Natural killer cell (primary cell): ENCODE results near the gene ATP11A. TPM values are rescaled to one million over a fixed set of nuclear protein-coding genes. Genes with fewer than 3 reads are reported as not detected.
A peak's percentile ranks its signal among the peaks of the same experiment; 100 is the strongest.
"Not testable (repeated sequence)": the region's sequence is repeated elsewhere in the genome, so short reads cannot be mapped to it uniquely, and the experiment has no call there.

Source experiments
- ATAC-seq, 3 donors: fragments of 150-1000 bp in 2 of 3; fragments of 200-7000 bp in 1 of 3; cut with Tn5 transposase; 1 replicate in 1 of 3; 2 replicates in 2 of 3; pipeline ENCODE4 v1.10.0; 2021; ENCODE audit warnings: mild to moderate bottlenecking in 2 of 3, moderate library complexity in 2 of 3
- DNase-seq, 2 donors: peaks; one replicate each; pipeline versions ENCODE4 v3.0.0 to v3.0.0-alpha.2; 2013 to 2021; ENCODE audit warnings: mixed read lengths in 1 of 2
- H3K27ac ChIP-seq: one replicate; pipeline ENCODE4 v1.5.1; 2013; ENCODE audit warnings: mild to moderate bottlenecking, low read length
- H3K27me3 ChIP-seq: one replicate; pipeline ENCODE4 v1.6.1; 2013; ENCODE audit warnings: low read length; ENCODE audit not compliant: control insufficient read depth, insufficient read depth
- H3K36me3 ChIP-seq: one replicate; pipeline ENCODE4 v1.6.1; 2013; ENCODE audit warnings: low read length; ENCODE audit not compliant: control insufficient read depth, insufficient read depth
- H3K4me1 ChIP-seq: one replicate; pipeline ENCODE4 v1.6.1; 2013; ENCODE audit warnings: low read length; ENCODE audit not compliant: control insufficient read depth, insufficient read depth
- H3K4me3 ChIP-seq: one replicate; pipeline ENCODE4 v1.5.1; 2013; ENCODE audit warnings: low read length
- H3K9me3 ChIP-seq: one replicate; pipeline ENCODE4 v1.6.1; 2013; ENCODE audit warnings: low read length; ENCODE audit not compliant: control insufficient read depth, insufficient read depth
- H3K27ac Mint-ChIP-seq, 2 donors: one replicate each; pipeline ENCODE4 v1.8.0; 2022; ENCODE audit warnings: mild to moderate bottlenecking in 2 of 2, mixed read lengths in 2 of 2, moderate library complexity in 1 of 2
- H3K27me3 Mint-ChIP-seq, 2 donors: one replicate each; pipeline ENCODE4 v1.8.0; 2022; ENCODE audit warnings: low read depth in 2 of 2, mixed read lengths in 2 of 2
- H3K36me3 Mint-ChIP-seq: one replicate; pipeline ENCODE4 v1.8.0; 2022; ENCODE audit warnings: mixed read lengths
- H3K4me1 Mint-ChIP-seq, 2 donors: one replicate each; pipeline ENCODE4 v1.8.0; 2022; ENCODE audit warnings: mixed read lengths in 2 of 2
- H3K4me3 Mint-ChIP-seq: one replicate; pipeline ENCODE4 v1.8.0; 2022; ENCODE audit warnings: mild to moderate bottlenecking, moderate library complexity, mixed read lengths
- H3K9me3 Mint-ChIP-seq, 2 donors: one replicate each; pipeline ENCODE4 v1.8.0; 2022; ENCODE audit warnings: mixed read lengths in 2 of 2
- CTCF ChIP-seq: fragments of 200-600 bp; IDR thresholded peaks from one replicate; pipeline ENCODE4 v1.8.0; 2022; ENCODE audit warnings: antibody characterized with exemption
- WGBS: methylation state at CpG from one replicate; pipeline ENCODE4 v1.1.7; 2013; ENCODE audit warnings: missing lambda C conversion rate; ENCODE audit not compliant: insufficient coverage; 5-methylcytosine and 5-hydroxymethylcytosine counted together
- intact Hi-C: fragments of 100-400 bp; cut with micrococcal nuclease; formaldehyde crosslinking; loops from one replicate; pipeline ENCODE4 v1.14.2; 2022
- total RNA-seq, 4 donors: library from RNA; stranded (reverse); fragments of 120-200 nt in 1 of 4; gene quantifications; one replicate each; pipeline versions ENCODE4 v1.2.3 to v1.2.4, GENCODE V29; 2013 to 2022

Gene ATP11A
- total RNA-seq, 3 donors from 2014 or later (not counting 1 experiment from before 2014, with no cell fraction given), result 47.1 to 68.6 (median 50.7) TPM

GRCh38 chr13:112684071-112684845 lies 5.6 kb upstream of the ATP11A start:
- DNase-seq (peak in 1 of 2 donors; percentile 0), ATAC-seq (no peak)
- Mint-ChIP-seq H3K4me3 (no peak overlapping the region), H3K36me3 (no peaks in the 10 kb centered on the region), H3K27ac (no peak overlapping the region), H3K27me3 (no peaks in the 10 kb centered on the region), H3K4me1 (peaks cover 16 to 20% of the 10 kb centered on the region in 2 donors), H3K9me3 (no peaks in the 10 kb centered on the region)
- intact Hi-C loops, result no loop called here
- Histone ChIP-seq H3K27me3 (no peaks in the 10 kb centered on the region), H3K36me3 (no peaks in the 10 kb centered on the region), H3K4me1 (peaks cover 12% of the 10 kb centered on the region), H3K27ac (no peak overlapping the region), H3K4me3 (no peak overlapping the region), H3K9me3 (no peaks in the 10 kb centered on the region)
- WGBS, result 94% methylated on average over 18 of the region's 18 CpGs
- no peak for TF ChIP-seq CTCF

- H3K36me3 Mint-ChIP-seq, H3K27me3 Mint-ChIP-seq, H3K36me3 ChIP-seq, H3K4me3 Mint-ChIP-seq, H3K9me3 ChIP-seq, ATAC-seq, H3K9me3 Mint-ChIP-seq, H3K27me3 ChIP-seq, H3K27ac Mint-ChIP-seq, H3K4me3 ChIP-seq, intact Hi-C loops, H3K27ac ChIP-seq: not testable (repeated sequence)
- WGBS, result 93% methylated on average over 8 of the region's 9 CpGs
- DNase-seq, result peak in 1 of 2 donors; percentile 4
- H3K4me1 Mint-ChIP-seq, result peaks cover 16 to 21% of the 10 kb centered on the region in 2 donors
- peaks cover 15% of the 10 kb centered on the region for H3K4me1 ChIP-seq
These were observed 4.5 kb upstream of the ATP11A start for GRCh38 chr13:112685189-112685805.

GRCh38 chr13:112685896-112686295 lies 3.9 kb upstream of the ATP11A start:
- H3K9me3 Mint-ChIP-seq, result no peaks in the 10 kb centered on the region
- 81% methylated on average over 4 of the region's 4 CpGs for WGBS
- Histone ChIP-seq H3K27ac (no peak overlapping the region), H3K36me3 (no peaks in the 10 kb centered on the region), H3K9me3 (no peaks in the 10 kb centered on the region), H3K27me3 (no peaks in the 10 kb centered on the region), H3K4me1 (peaks cover 17% of the 10 kb centered on the region), H3K4me3 (no peak overlapping the region)
- H3K4me3 Mint-ChIP-seq, result no peak overlapping the region
- H3K4me1 Mint-ChIP-seq, result peaks cover 20 to 24% of the 10 kb centered on the region in 2 donors
- intact Hi-C loops, result no loop called here
- no peaks in the 10 kb centered on the region for H3K27me3 Mint-ChIP-seq
- no peak for ATAC-seq
- H3K36me3 Mint-ChIP-seq, result no peaks in the 10 kb centered on the region
- no peak overlapping the region for H3K27ac Mint-ChIP-seq
- no peak for TF ChIP-seq CTCF
- DNase-seq, result peak in 1 of 2 donors; percentile 6

GRCh38 chr13:112686364-112686763 lies 3.5 kb upstream of the ATP11A start:
- no peak overlapping the region for H3K27ac ChIP-seq
- Mint-ChIP-seq H3K9me3 (no peaks in the 10 kb centered on the region), H3K27me3 (no peaks in the 10 kb centered on the region), H3K4me1 (peaks cover 25 to 28% of the 10 kb centered on the region in 2 donors), H3K36me3 (no peaks in the 10 kb centered on the region), H3K27ac (no peak overlapping the region), H3K4me3 (no peak overlapping the region)
- H3K27me3 ChIP-seq, result no peaks in the 10 kb centered on the region
- no peak overlapping the region for H3K4me3 ChIP-seq
- intact Hi-C loops, result no loop called here
- no peak for ATAC-seq
- peaks cover 22% of the 10 kb centered on the region for H3K4me1 ChIP-seq
- WGBS, result 95% methylated on average over 6 of the region's 7 CpGs
- no peaks in the 10 kb centered on the region for H3K36me3 ChIP-seq
- TF ChIP-seq CTCF, result no peak
- DNase-seq, result no peak
- H3K9me3 ChIP-seq, result no peaks in the 10 kb centered on the region
